ENCODE measurements around the gene SRM.

SRM gene

DNA sequence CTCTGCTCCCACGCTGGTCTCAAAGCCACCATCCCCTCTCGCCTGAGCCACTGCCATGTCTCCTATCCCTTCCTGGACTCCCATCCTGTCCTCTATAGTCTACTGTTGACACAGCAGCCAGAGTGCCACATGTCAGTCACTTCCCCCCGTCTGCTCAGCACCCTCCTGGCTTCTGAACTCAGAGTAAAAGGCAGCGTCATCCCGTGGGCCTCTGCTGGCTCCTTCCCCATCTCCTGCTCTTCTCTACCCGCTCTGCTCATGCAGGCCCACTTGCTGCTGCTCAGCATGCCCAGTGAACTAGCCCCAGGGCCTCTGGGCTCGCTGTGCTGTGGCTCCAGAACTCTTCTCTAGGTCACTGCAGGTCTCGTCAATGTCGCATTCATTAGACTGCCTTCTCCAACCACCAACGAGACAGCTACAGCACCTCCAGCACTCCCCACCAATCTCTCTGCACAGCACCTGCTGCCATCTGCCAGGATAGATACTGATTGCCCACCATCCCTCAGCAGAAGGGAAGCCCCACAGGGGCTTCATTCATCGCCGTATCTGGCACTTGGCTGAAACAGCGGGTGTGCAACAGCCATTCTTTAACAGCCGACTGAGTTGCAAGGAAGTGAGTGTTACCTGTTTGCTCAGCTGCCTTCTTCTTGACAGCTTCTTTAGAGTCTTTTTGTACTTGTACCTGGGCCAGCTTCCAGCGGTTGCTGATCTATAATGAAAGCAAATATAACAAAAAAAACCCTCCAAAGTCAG lies 11.8 kb upstream of the SRM start:
- no peak for FAIRE-seq
- TF ChIP-seq CTCF (IDR thresholded peaks at IDR 0.05; ENCODE audit: insufficient read depth, missing control alignments), result no peak
- no peak for DNase-seq (ENCODE audit: insufficient read length, low spot score)

DNA sequence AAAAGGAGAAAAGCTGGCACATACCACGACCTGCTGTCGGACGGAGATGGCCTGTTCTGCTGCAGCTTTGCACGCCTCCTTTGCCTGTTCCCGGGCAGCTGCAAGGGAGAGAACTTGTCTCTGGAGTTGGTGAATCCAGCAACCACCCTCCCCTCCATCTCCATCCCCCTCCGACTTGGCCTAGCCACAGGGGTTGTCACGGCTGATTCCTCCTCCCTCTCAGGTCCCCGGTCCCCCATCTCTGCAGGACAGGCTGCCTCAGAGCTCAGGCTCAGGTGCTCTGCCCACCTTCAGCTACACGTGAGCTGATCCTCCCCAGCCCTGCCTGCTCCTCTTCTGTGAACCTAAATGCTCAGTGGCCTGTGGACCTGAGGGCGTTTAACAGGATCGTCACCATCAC lies 11.1 kb upstream of the SRM start:
- TF ChIP-seq CTCF (IDR thresholded peaks at IDR 0.05; ENCODE audit: insufficient read depth, missing control alignments), result no peak

GRCh38 chr1:11068600-11069473 lies 9.0 kb upstream of the SRM start:
- FAIRE-seq (no peak), DNase-seq (ENCODE audit: insufficient read length, low spot score) (no peak)
- no peak for TF ChIP-seq CTCF (IDR thresholded peaks at IDR 0.05; ENCODE audit: insufficient read depth, missing control alignments)

More for the DNA sequence above, 11.1 kb upstream of the SRM start:
- FAIRE-seq (no peak), DNase-seq (ENCODE audit: insufficient read length, low spot score) (no peak)

GRCh38 chr1:11067716-11068599 lies 8.1 kb upstream of the SRM start:
- no peak for TF ChIP-seq CTCF (IDR thresholded peaks at IDR 0.05; ENCODE audit: insufficient read depth, missing control alignments)
- no peak for FAIRE-seq
- DNase-seq (ENCODE audit: insufficient read length, low spot score), result no peak

GRCh38 chr1:11065796-11066195 lies 6.0 kb upstream of the SRM start:
- FAIRE-seq (no peak), DNase-seq (ENCODE audit: insufficient read length, low spot score) (no peak)
- TF ChIP-seq CTCF (IDR thresholded peaks at IDR 0.05; ENCODE audit: insufficient read depth, missing control alignments), result no peak

GRCh38 chr1:11064942-11065341 lies 5.1 kb upstream of the SRM start:
- TF ChIP-seq CTCF (IDR thresholded peaks at IDR 0.05; ENCODE audit: insufficient read depth, missing control alignments), result no peak
- no peak for DNase-seq (ENCODE audit: insufficient read length, low spot score)
- FAIRE-seq, result no peak

Data from D721Med (cell line).